Measurements from ENCODE around the gene ASPA.

DNA sequence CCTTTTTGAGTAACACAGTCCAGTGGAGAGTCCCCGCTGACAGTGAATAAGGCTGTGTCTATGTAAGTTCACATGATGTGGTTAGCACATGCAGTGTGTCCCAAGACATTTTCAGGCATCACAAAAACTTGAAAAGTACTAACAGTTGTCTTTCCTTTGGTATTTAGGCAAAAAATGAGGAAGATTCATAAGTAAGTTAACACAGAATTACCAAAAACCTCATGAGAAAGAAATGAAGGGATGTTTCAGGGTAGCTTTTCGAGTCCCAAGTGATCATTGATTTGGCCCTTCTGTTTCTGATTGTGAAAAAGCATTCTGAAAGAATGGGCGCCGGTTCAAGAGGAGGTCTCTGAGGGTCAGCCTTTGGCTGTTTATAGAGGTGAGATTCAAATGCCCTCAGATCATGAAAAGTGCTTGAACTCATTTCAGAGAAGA is 529 bp upstream of the ASPA start:
- TF ChIP-seq, protein P1, sequence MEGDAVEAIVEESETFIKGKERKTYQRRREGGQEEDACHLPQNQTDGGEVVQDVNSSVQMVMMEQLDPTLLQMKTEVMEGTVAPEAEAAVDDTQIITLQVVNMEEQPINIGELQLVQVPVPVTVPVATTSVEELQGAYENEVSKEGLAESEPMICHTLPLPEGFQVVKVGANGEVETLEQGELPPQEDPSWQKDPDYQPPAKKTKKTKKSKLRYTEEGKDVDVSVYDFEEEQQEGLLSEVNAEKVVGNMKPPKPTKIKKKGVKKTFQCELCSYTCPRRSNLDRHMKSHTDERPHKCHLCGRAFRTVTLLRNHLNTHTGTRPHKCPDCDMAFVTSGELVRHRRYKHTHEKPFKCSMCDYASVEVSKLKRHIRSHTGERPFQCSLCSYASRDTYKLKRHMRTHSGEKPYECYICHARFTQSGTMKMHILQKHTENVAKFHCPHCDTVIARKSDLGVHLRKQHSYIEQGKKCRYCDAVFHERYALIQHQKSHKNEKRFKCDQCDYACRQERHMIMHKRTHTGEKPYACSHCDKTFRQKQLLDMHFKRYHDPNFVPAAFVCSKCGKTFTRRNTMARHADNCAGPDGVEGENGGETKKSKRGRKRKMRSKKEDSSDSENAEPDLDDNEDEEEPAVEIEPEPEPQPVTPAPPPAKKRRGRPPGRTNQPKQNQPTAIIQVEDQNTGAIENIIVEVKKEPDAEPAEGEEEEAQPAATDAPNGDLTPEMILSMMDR (optimal IDR thresholded peaks at IDR 0.05 in 1 of 3, IDR thresholded peaks at IDR 0.05 in 1 of 3, conservative IDR thresholded peaks at IDR 0.05 in 1 of 3; ENCODE audit: extremely low read depth in 1 of 3, insufficient read depth in 2 of 3, low read length in 3 of 3) = no peak
- TF ChIP-seq EZH2 (IDR thresholded peaks at IDR 0.05; ENCODE audit: low read length) = no peak
